K562 (cell line): ENCODE results near the gene LGALS12. TPM values are rescaled to one million over a fixed set of nuclear protein-coding genes. Genes with fewer than 3 reads are reported as not detected.
A peak's percentile ranks its signal among the peaks of the same experiment; 100 is the strongest.

Experiments
- E2F5 ChIP-seq: sonication (generic); formaldehyde crosslinking; IDR thresholded peaks from 2 replicates; pipeline ENCODE4 v1.8.0; 2022; ENCODE audit warnings: mild to moderate bottlenecking, missing genetic modification reagents
- EHMT2 ChIP-seq: fragments of 450-650 bp; IDR thresholded peaks from 2 replicates; pipeline ENCODE4 v1.6.1; 2018; ENCODE audit warnings: antibody characterized with exemption
- GMEB1 ChIP-seq: fragments of 250-450 bp; sonication (Bioruptor Pico); IDR thresholded peaks from 2 replicates; pipeline ENCODE4 v1.4.0; 2020; ENCODE audit warnings: mild to moderate bottlenecking
- NCOA2 ChIP-seq, 2 experiments: fragments of 450-650 bp; IDR thresholded peaks; 2 replicates each; pipeline ENCODE4 v1.6.1; 2018; ENCODE audit warnings: mild to moderate bottlenecking in 2 of 2, moderate library complexity in 1 of 2; ENCODE audit not compliant: partially characterized antibody in 2 of 2
- NR2C1 ChIP-seq, 2 experiments: fragments of 450-650 bp; IDR thresholded peaks; 2 replicates each; pipeline ENCODE4 v1.6.1; 2017; ENCODE audit warnings: mild to moderate bottlenecking in 2 of 2, antibody characterized with exemption in 1 of 2, inconsistent platforms in 1 of 2, missing compliant biosample characterization in 1 of 2, missing genetic modification characterization in 1 of 2
- REST ChIP-seq, 2 experiments: fragments of 450-650 bp; formaldehyde crosslinking in 1 of 2; IDR thresholded peaks; 2 replicates each; pipeline versions ENCODE4 v1.4.0 to v1.6.1; 2014 to 2020; ENCODE audit warnings: mild to moderate bottlenecking in 2 of 2, borderline replicate concordance in 1 of 2, low read depth in 1 of 2
- THRAP3 ChIP-seq: fragments of 450-650 bp; IDR thresholded peaks from 2 replicates; pipeline ENCODE4 v1.6.1; 2016; ENCODE audit warnings: mild to moderate bottlenecking, inconsistent platforms, borderline replicate concordance
- USF2 ChIP-seq: sonication (generic); formaldehyde crosslinking; IDR thresholded peaks from 2 replicates; pipeline ENCODE4 v1.5.0; 2020; ENCODE audit warnings: missing genetic modification reagents
- ZNF398 ChIP-seq: fragments of 250-450 bp; sonication (Bioruptor Pico); IDR thresholded peaks from 2 replicates; pipeline ENCODE4 v1.8.0; 2021; ENCODE audit warnings: moderate library complexity, mild to moderate bottlenecking, inconsistent platforms
- ZNF449 ChIP-seq: fragments of 250-450 bp; sonication (Bioruptor Pico); IDR thresholded peaks from 2 replicates; pipeline ENCODE4 v1.8.0; 2022; ENCODE audit warnings: moderate library complexity, mild to moderate bottlenecking, inconsistent platforms
- polyA plus RNA-seq, 8 experiments: library from polyadenylated mRNA; depleted of rRNA in 4 of 8; stranded (reverse) in 5 of 8; unstranded in 3 of 8; fragments of >200 nt; fragmentation: Nextera tagmentation in 2 of 8; fragmentation: Illumina TruSeq in 1 of 8; extraction: Ambion mirVana in 2 of 8; extraction: Trizol in 1 of 8; gene quantifications; 2 replicates each; pipeline versions ENCODE4 v1.2.1 to v1.2.3, GENCODE V29; 2011 to 2014; ENCODE audit warnings: inconsistent platforms in 1 of 8, missing spikeins in 1 of 8
- total RNA-seq, 7 experiments: library from RNA; depleted of rRNA in 6 of 7; stranded (reverse); fragments of >200 nt in 6 of 7; fragmentation: Illumina TruSeq in 2 of 7; extraction: Trizol in 2 of 7; gene quantifications; 2 replicates each; pipeline versions ENCODE4 v1.2.1 to v1.2.3, GENCODE V29; 2011 to 2021; ENCODE audit warnings: low replicate concordance in 1 of 7

Gene LGALS12
- total and polyA plus RNA-seq, 9 of the 15 experiments (the other 6 are each of a cell fraction or from before 2014, with no cell fraction given) = 0.66 to 8.0 (median 5.0) TPM

GRCh38 chr11:63517156-63517555 is 11.3 kb downstream of the LGALS12 start (continued):
- no peak for TF ChIP-seq GMEB1 (CRISPR knock-in tag)
- no peak for TF ChIP-seq THRAP3
- no peak for TF ChIP-seq ZNF449 (CRISPR knock-in tag)
- no peak for TF ChIP-seq ZNF398 (CRISPR knock-in tag)
- no peak for TF ChIP-seq EHMT2
- no peak for TF ChIP-seq NCOA2 (IDR thresholded peaks at IDR 0.05; ENCODE audit: partially characterized antibody in 2 of 2)
- no peak for TF ChIP-seq REST (IDR thresholded peaks at IDR 0.05; ENCODE audit: borderline replicate concordance)
- TF ChIP-seq REST (CRISPR knock-in tag; IDR thresholded peaks at IDR 0.05; ENCODE audit: low read depth) = no peak
- 0 out of 2 replicates have a peak, but pooled peaks have one; percentile 3 for TF ChIP-seq NR2C1 (IDR thresholded peaks at IDR 0.05)
- no peak for TF ChIP-seq NR2C1 (tag; IDR thresholded peaks at IDR 0.05)
- TF ChIP-seq E2F5 (CRISPR knock-in tag) = no peak
- no peak for TF ChIP-seq USF2 (CRISPR knock-in tag)
